GM21619 (cell line): Measurements from ENCODE around the gene GNAL.

Experiments used
- ATAC-seq: cut with Tn5 transposase; IDR thresholded peaks from one replicate; pipeline ENCODE4 v1.9.1; 2021; ENCODE audit not compliant: unreplicated experiment

Gene GNAL

GRCh38 chr18:11802158-11802557 lies 113.1 kb downstream of the GNAL start:
- no peak for ATAC-seq

GRCh38 chr18:11802586-11802985 lies 113.5 kb downstream of the GNAL start:
- ATAC-seq: no peak

GRCh38 chr18:11807233-11807632 lies 118.2 kb downstream of the GNAL start:
- ATAC-seq: no peak

- ATAC-seq: no peak
Observed at GRCh38 chr18:11808001-11808855, 119.2 kb downstream of the GNAL start.

- ATAC-seq: no peak
Observed at GRCh38 chr18:11809895-11810294, 120.8 kb downstream of the GNAL start.

GRCh38 chr18:11810379-11810778 lies 121.3 kb downstream of the GNAL start:
- ATAC-seq: no peak

- ATAC-seq: no peak
Observed at GRCh38 chr18:11811009-11811408, 121.9 kb downstream of the GNAL start.

- no peak for ATAC-seq
Observed at GRCh38 chr18:11817229-11817628, 128.2 kb downstream of the GNAL start.

GRCh38 chr18:11818486-11819203 lies 129.6 kb downstream of the GNAL start:
- ATAC-seq: no peak

GRCh38 chr18:11819938-11820337 lies 130.9 kb downstream of the GNAL start:
- ATAC-seq: no peak

- ATAC-seq: no peak
Observed at GRCh38 chr18:11820697-11821096, 131.6 kb downstream of the GNAL start.

- no peak for ATAC-seq
Observed at GRCh38 chr18:11821208-11821607, 132.1 kb downstream of the GNAL start.

GRCh38 chr18:11821643-11822237 lies 132.7 kb downstream of the GNAL start:
- no peak for ATAC-seq

- ATAC-seq: no peak
Observed at GRCh38 chr18:11823545-11823944, 134.5 kb downstream of the GNAL start.

- no peak for ATAC-seq
Observed at GRCh38 chr18:11826836-11827235, 137.8 kb downstream of the GNAL start.

- ATAC-seq: no peak
Observed at GRCh38 chr18:11828786-11829432, 139.8 kb downstream of the GNAL start.

GRCh38 chr18:11830585-11830984 lies 141.5 kb downstream of the GNAL start:
- no peak for ATAC-seq

- no peak for ATAC-seq
Observed at GRCh38 chr18:11831921-11832320, 142.9 kb downstream of the GNAL start.

GRCh38 chr18:11834772-11835171 lies 145.7 kb downstream of the GNAL start:
- no peak for ATAC-seq

- ATAC-seq: no peak
Observed at GRCh38 chr18:11839556-11839955, 150.5 kb downstream of the GNAL start.

- ATAC-seq: no peak
Observed at GRCh38 chr18:11840493-11840892, 151.4 kb downstream of the GNAL start.
